Left ventricle myocardium superior (tissue), 1 donor: ENCODE results near the gene SNX25. TPM values are rescaled to one million over a fixed set of nuclear protein-coding genes. Genes with fewer than 3 reads are reported as not detected.
"Not testable (repeated sequence)": the region's sequence is repeated elsewhere in the genome, so short reads cannot be mapped to it uniquely, and the experiment has no call there.

Source experiments
- ATAC-seq: fragments of 200-7000 bp; cut with Tn5 transposase; one replicate; pipeline ENCODE4 v1.9.1; 2020; ENCODE audit warnings: mild to moderate bottlenecking, moderate library complexity
- DNase-seq: peaks from one replicate; pipeline ENCODE4 v3.0.0-alpha.2; 2020
- intact Hi-C: fragments of 100-400 bp; cut with micrococcal nuclease; formaldehyde crosslinking; loops from one replicate; pipeline ENCODE4 v1.11.0; 2022
- total RNA-seq: library from RNA; stranded (reverse); fragmentation: NEBNext Ultra II Directional; extraction: Animal tissue kit (Norgen Biotek cat#: 25700); gene quantifications from one replicate; pipeline ENCODE4 v1.2.1, GENCODE V29; 2021
- donor health status: DM: no; HTN: yes; CAD: no; lungs with severe emphysema.

The SNX25 gene
- total RNA-seq, 1 donor from 2014 or later = 10.0 TPM

GRCh38 chr4:185358514-185358913 is 149.1 kb downstream of the SNX25 start:
- intact Hi-C loops = no loop called here
- DNase-seq = no peak
- ATAC-seq = no peak

GRCh38 chr4:185358959-185359358 is 149.6 kb downstream of the SNX25 start:
- ATAC-seq (no peak), DNase-seq (no peak)
- intact Hi-C loops = no loop called here

GRCh38 chr4:185359767-185360446 is 150.5 kb downstream of the SNX25 start:
- DNase-seq (no peak), ATAC-seq (no peak)
- intact Hi-C loops = no loop called here

GRCh38 chr4:185361872-185362271 is 152.5 kb downstream of the SNX25 start:
- no peak for ATAC-seq
- intact Hi-C loops = no loop called here

GRCh38 chr4:185362570-185362969 is 153.2 kb downstream of the SNX25 start:
- ATAC-seq, DNase-seq: not testable (repeated sequence)

More at GRCh38 chr4:185361872-185362271, 152.5 kb downstream of the SNX25 start:
- DNase-seq = no peak

GRCh38 chr4:185363251-185363650 is 153.9 kb downstream of the SNX25 start:
- DNase-seq (no peak), ATAC-seq (no peak)
- intact Hi-C loops = no loop called here

More at GRCh38 chr4:185362570-185362969, 153.2 kb downstream of the SNX25 start:
- intact Hi-C loops = not testable (repeated sequence)

GRCh38 chr4:185364886-185365285 is 155.5 kb downstream of the SNX25 start:
- ATAC-seq (no peak), DNase-seq (no peak)
- intact Hi-C loops = no loop called here

GRCh38 chr4:185369731-185370130 is 160.3 kb downstream of the SNX25 start:
- no peak for ATAC-seq
- no peak for DNase-seq
- intact Hi-C loops = no loop called here

GRCh38 chr4:185370268-185370949 is 161.0 kb downstream of the SNX25 start:
- no peak for DNase-seq
- intact Hi-C loops = no loop called here
- ATAC-seq = no peak

- no peak for ATAC-seq
- intact Hi-C loops = no loop called here
- DNase-seq = no peak
These were observed 162.3 kb downstream of the SNX25 start for GRCh38 chr4:185371702-185372101.

- no peak for ATAC-seq
- intact Hi-C loops = no loop called here
- no peak for DNase-seq
These were observed 164.6 kb downstream of the SNX25 start for GRCh38 chr4:185374027-185374426.

- intact Hi-C loops = no loop called here
- ATAC-seq (no peak), DNase-seq (no peak)
These were observed 165.2 kb downstream of the SNX25 start for GRCh38 chr4:185374573-185374972.

GRCh38 chr4:185378264-185378663 is 168.9 kb downstream of the SNX25 start:
- intact Hi-C loops = no loop called here
- DNase-seq = no peak
- no peak for ATAC-seq

GRCh38 chr4:185379326-185380295 is 170.2 kb downstream of the SNX25 start:
- DNase-seq (no peak), ATAC-seq (no peak)
- intact Hi-C loops = no loop called here

- ATAC-seq (no peak), DNase-seq (no peak)
- intact Hi-C loops = no loop called here
These were observed 170.9 kb downstream of the SNX25 start for GRCh38 chr4:185380320-185380719.

GRCh38 chr4:185381288-185382196 is 172.1 kb downstream of the SNX25 start:
- DNase-seq (no peak), ATAC-seq (no peak)
- intact Hi-C loops = no loop called here

GRCh38 chr4:185382754-185383153 is 173.4 kb downstream of the SNX25 start:
- intact Hi-C loops = no loop called here
- DNase-seq = no peak
- no peak for ATAC-seq

GRCh38 chr4:185383451-185383850 is 174.1 kb downstream of the SNX25 start:
- DNase-seq = no peak
- intact Hi-C loops = no loop called here
- no peak for ATAC-seq

- no peak for ATAC-seq
- no peak for DNase-seq
- intact Hi-C loops = no loop called here
These were observed 174.7 kb downstream of the SNX25 start for GRCh38 chr4:185384061-185384460.
